GM21367 (cell line): Measurements from ENCODE around the gene TMC3.
A peak's percentile ranks its signal among the peaks of the same experiment; 100 is the strongest.

Source experiments
- ATAC-seq: cut with Tn5 transposase; IDR thresholded peaks from one replicate; pipeline ENCODE4 v1.9.1; 2021; ENCODE audit not compliant: unreplicated experiment

TMC3 gene

GRCh38 chr15:81301385-81301784 lies 72.6 kb downstream of the TMC3 start:
- ATAC-seq = no peak

- no peak for ATAC-seq
Measured at GRCh38 chr15:81299630-81300273, 74.3 kb downstream of the TMC3 start.

GRCh38 chr15:81299156-81299555 lies 74.9 kb downstream of the TMC3 start:
- no peak for ATAC-seq

- no peak for ATAC-seq
Measured at GRCh38 chr15:81298611-81299010, 75.4 kb downstream of the TMC3 start.

GRCh38 chr15:81297603-81298575 lies 76.1 kb downstream of the TMC3 start:
- no peak for ATAC-seq

- ATAC-seq = no peak
Measured at GRCh38 chr15:81297147-81297572, 76.9 kb downstream of the TMC3 start.

GRCh38 chr15:81296673-81297072 lies 77.3 kb downstream of the TMC3 start:
- peak; percentile 41 for ATAC-seq

- no peak for ATAC-seq
Measured at GRCh38 chr15:81296186-81296585, 77.8 kb downstream of the TMC3 start.

- ATAC-seq = no peak
Measured at GRCh38 chr15:81295486-81296121, 78.4 kb downstream of the TMC3 start.

GRCh38 chr15:81294516-81294880 lies 79.5 kb downstream of the TMC3 start:
- no peak for ATAC-seq

GRCh38 chr15:81293728-81294515 lies 80.1 kb downstream of the TMC3 start:
- peak; percentile 64 for ATAC-seq

- ATAC-seq = peak; percentile 31
Measured at GRCh38 chr15:81292523-81293001, 81.5 kb downstream of the TMC3 start.

- no peak for ATAC-seq
Measured at GRCh38 chr15:81291916-81292522, 82.0 kb downstream of the TMC3 start.

GRCh38 chr15:81289910-81290309 lies 84.1 kb downstream of the TMC3 start:
- ATAC-seq = no peak

- no peak for ATAC-seq
Measured at GRCh38 chr15:81288616-81289015, 85.4 kb downstream of the TMC3 start.

- no peak for ATAC-seq
Measured at GRCh38 chr15:81288040-81288439, 86.0 kb downstream of the TMC3 start.

- ATAC-seq = no peak
Measured at GRCh38 chr15:81286621-81287121, 87.3 kb downstream of the TMC3 start.

GRCh38 chr15:81285461-81285860 lies 88.6 kb downstream of the TMC3 start:
- no peak for ATAC-seq

GRCh38 chr15:81284256-81285031 lies 89.6 kb downstream of the TMC3 start:
- no peak for ATAC-seq
